Measurements from ENCODE around the gene MAPKBP1. TPM values are rescaled to one million over a fixed set of nuclear protein-coding genes. Genes with fewer than 3 reads are reported as not detected.
A peak's percentile ranks its signal among the peaks of the same experiment; 100 is the strongest.

The MAPKBP1 gene
- polyA plus RNA-seq, 2 of the 4 experiments (the other 2 are of a cell fraction), result 2.5 to 6.1 TPM

DNA sequence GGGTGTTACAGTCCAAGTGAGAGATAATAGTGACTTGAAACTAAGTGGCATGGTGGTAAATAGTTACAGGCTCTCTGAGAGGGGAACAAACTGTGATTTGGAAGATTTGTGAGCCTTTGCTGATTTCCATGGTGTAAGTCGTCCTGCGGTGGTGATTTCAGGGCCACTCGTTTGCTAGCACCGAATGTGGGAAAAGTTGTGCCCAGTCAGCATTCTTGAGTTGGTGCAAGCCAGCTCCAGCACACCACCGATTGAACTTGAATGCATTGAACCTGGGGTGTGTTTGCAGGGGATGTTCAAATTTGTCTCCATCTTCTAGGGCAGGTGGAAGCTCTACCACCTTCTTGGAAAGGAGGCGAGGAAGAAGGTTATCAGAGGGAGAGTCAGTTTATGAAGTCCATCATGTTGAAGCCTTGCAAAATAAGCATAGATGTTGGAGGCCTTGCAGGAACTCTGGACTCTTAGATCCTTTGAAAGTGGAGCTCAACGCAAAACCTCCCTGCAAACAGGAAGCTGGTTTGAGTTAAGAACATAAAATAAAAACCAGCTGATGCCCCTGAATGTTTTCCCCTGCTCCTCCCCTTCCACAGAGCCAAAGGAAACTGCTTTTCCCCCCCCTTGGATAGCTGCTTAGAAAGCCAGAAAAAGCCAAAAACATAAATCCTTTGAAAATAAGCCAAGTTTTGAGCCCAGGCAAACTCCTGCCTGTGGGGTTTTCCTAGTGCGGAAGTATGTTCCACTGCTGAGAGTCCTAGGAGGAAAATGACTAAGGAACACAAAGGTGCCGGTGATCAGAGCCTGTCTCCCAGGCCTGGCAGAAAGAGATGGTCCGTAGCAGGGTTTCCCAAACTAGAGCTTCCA, 21.9 kb downstream of the MAPKBP1 start:
- Histone ChIP-seq H3K27ac (no peak overlapping the region), H3K4me1 (0 out of 3 replicates have a peak, but pooled peaks cover 2% of the 10 kb centered on the region), H3K4me3 (no peak overlapping the region)

DNA sequence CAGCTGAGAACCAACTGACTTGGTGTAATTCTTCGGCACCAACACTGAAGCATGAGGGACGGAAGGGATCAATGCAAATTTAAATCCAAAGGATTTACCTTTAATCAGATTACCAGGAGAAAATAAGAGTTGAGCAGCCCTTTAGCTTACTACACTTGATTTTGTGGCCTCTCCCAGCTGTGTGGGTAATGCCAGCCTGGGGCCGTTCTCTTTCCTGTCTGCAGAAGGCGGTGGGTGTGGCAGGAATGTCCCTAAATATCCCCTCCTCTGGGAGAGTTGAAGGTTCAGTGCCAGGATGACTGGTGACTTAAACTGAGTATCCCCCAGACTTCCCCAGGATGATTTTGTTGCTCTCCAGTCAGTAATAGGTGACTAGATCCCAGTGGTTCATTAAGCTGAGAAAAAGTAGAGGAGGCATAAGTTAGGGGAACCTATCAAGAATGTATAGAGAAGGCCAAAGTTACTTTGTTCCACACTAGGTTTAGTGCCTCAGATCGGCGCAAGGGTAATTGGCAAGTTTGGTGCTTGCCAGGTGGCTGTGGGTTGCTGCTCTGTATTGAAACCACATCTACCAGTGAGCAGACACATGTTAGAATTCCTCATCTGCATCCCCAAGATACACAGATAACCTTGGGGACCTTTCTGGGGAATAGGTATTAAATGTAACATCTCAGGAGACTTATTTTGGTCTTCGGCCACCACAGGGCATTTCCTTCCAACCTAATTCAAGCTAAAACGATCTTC, 23.1 kb downstream of the MAPKBP1 start:
- CTCF ChIA-PET, result interaction anchor here (0.9 to 3.3 kb wide), 2 partner anchors 9 to 14 kb away, joined by 3 to 17 read pairs; no protein-coding TSS in a partner anchor
- DNase-seq (ENCODE audit: low read depth in 1 of 2, low spot score in 1 of 2) (no peak), ATAC-seq (no peak), FAIRE-seq (no peak)
- Histone ChIP-seq H3K4me3 (no peak overlapping the region), H3K4me2 (no peak overlapping the region), H3K9me3 (no peaks in the 10 kb centered on the region), H3K27ac (no peak overlapping the region), H3K4me1 (no peaks in the 10 kb centered on the region)
- TF ChIP-seq, protein P1, sequence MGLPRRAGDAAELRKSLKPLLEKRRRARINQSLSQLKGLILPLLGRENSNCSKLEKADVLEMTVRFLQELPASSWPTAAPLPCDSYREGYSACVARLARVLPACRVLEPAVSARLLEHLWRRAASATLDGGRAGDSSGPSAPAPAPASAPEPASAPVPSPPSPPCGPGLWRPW (IDR thresholded peaks at IDR 0.05), result no peak
- TF ChIP-seq CBX8 (IDR thresholded peaks at IDR 0.05), result no peak
- TF ChIP-seq, protein P2, sequence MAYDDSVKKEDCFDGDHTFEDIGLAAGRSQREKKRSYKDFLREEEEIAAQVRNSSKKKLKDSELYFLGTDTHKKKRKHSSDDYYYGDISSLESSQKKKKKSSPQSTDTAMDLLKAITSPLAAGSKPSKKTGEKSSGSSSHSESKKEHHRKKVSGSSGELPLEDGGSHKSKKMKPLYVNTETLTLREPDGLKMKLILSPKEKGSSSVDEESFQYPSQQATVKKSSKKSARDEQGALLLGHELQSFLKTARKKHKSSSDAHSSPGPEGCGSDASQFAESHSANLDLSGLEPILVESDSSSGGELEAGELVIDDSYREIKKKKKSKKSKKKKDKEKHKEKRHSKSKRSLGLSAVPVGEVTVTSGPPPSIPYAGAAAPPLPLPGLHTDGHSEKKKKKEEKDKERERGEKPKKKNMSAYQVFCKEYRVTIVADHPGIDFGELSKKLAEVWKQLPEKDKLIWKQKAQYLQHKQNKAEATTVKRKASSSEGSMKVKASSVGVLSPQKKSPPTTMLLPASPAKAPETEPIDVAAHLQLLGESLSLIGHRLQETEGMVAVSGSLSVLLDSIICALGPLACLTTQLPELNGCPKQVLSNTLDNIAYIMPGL (CRISPR knock-in tag; IDR thresholded peaks at IDR 0.05; ENCODE audit: borderline replicate concordance), result no peak
- TF ChIP-seq HDAC2 (IDR thresholded peaks at IDR 0.05), result no peak
- TF ChIP-seq NPAS2 (CRISPR knock-in tag; IDR thresholded peaks at IDR 0.05; ENCODE audit: borderline replicate concordance), result no peak
- TF ChIP-seq ZC3H11A (IDR thresholded peaks at IDR 0.05), result no peak
- TF ChIP-seq POLR2AphosphoS2 (conservative IDR thresholded peaks at IDR 0.05; ENCODE audit: low read length), result no peak
- no peak for TF ChIP-seq MAZ (IDR thresholded peaks at IDR 0.05; ENCODE audit: borderline replicate concordance, low read depth, low read length)
- TF ChIP-seq CHD2 (IDR thresholded peaks at IDR 0.05; ENCODE audit: low read length, partially characterized antibody), result no peak
- 91% methylated on average over 8 of the region's 8 CpGs for WGBS (ENCODE audit: missing lambda C conversion rate)
- POLR2A ChIA-PET, result no interaction called here

More for the DNA sequence above, 21.9 kb downstream of the MAPKBP1 start:
- 93% methylated on average over 10 of the region's 10 CpGs for WGBS (ENCODE audit: missing lambda C conversion rate)
- no peak for ATAC-seq
- DNase-seq (ENCODE audit: low read depth in 1 of 2, low spot score in 1 of 2), result no peak
- CTCF ChIA-PET, result interaction anchor here (0.9 to 3.3 kb wide), 2 partner anchors 15 to 23 kb away, joined by 4 to 17 read pairs; no protein-coding TSS in a partner anchor
- TF ChIP-seq, protein P3, sequence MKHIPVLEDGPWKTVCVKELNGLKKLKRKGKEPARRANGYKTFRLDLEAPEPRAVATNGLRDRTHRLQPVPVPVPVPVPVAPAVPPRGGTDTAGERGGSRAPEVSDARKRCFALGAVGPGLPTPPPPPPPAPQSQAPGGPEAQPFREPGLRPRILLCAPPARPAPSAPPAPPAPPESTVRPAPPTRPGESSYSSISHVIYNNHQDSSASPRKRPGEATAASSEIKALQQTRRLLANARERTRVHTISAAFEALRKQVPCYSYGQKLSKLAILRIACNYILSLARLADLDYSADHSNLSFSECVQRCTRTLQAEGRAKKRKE (CRISPR knock-in tag; IDR thresholded peaks at IDR 0.05; ENCODE audit: low read depth), result no peak
- TF ChIP-seq MAFK (IDR thresholded peaks at IDR 0.05; ENCODE audit: partially characterized antibody), result peak; percentile 88
- no peak for FAIRE-seq
- no peak overlapping the region for H3K4me2 ChIP-seq
- no peaks in the 10 kb centered on the region for H3K9me3 ChIP-seq
- POLR2A ChIA-PET, result no interaction called here

DNA sequence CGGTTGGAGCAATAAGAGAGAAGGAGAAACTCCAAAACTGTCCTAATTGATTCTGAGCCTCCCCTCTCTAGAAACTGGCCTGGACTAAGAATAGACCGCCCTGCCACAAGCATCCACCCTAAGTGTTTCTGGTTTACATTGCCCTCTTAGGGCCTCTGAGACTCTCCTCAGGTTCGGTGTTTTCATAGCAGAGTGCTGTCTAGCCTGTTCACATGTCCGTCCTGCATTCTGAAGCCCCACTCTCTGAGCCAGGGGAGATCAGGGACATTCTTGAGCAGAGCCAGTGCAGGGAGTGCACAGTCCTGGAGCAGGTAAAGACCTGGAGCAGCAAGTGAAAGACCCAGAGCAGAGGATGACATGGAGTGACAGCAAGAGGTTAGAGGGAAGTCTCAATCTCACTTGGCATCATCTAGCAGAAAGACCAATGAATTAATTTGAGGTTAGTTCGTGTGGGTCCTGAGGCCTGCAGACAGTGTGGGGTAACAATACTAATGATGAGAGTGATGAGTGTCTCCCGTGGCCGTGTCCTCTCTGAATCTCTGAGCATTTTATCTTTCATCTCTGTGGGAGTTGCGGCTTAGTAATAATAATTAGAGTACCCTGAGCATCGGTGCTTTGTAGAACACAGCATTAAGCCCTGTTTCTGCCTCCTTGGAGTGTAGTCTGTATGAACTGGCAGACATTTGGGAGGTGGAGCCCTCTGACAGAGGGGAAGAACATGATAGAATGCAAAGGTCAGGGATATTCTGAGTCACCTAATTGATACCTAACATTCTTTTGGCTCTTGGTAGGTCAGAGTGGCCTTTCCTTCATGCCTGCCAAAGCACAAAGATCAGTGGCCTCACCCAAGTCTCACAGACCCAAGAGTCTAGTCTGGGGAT, 24.6 kb downstream of the MAPKBP1 start:
- no peak overlapping the region for H3K27ac ChIP-seq
- DNase-seq (ENCODE audit: low read depth in 1 of 2, low spot score in 1 of 2) (no peak), ATAC-seq (peak in 1 of 2 experiments; percentile 30; a peak in 1 of 6 replicates), FAIRE-seq (no peak)
- CTCF ChIA-PET, result no interaction called here
- POLR2A ChIA-PET, result no interaction called here
- no peak overlapping the region for H3K4me3 ChIP-seq
- no peaks in the 10 kb centered on the region for H3K9me3 ChIP-seq
- H3K4me2 ChIP-seq, result no peak overlapping the region
- H3K4me1 ChIP-seq, result no peaks in the 10 kb centered on the region
- 85% methylated on average over 9 of the region's 9 CpGs for WGBS (ENCODE audit: missing lambda C conversion rate)
- TF ChIP-seq FOSL2 (IDR thresholded peaks at IDR 0.05), result no peak
- TF ChIP-seq FOSL2 (CRISPR knock-in tag; IDR thresholded peaks at IDR 0.05), result no peak
- TF ChIP-seq ESRRA (IDR thresholded peaks at IDR 0.05; ENCODE audit: borderline replicate concordance, low read length), result no peak
- TF ChIP-seq HDAC2 (IDR thresholded peaks at IDR 0.05), result no peak
- TF ChIP-seq TP53 (CRISPR knock-in tag; IDR thresholded peaks at IDR 0.05), result no peak
- TF ChIP-seq TFCP2L1 (CRISPR knock-in tag; IDR thresholded peaks at IDR 0.05), result no peak
- TF ChIP-seq POLR2A (IDR thresholded peaks at IDR 0.05; ENCODE audit: low read length), result no peak

Data from A549 (cell line).